NOMO-1 (cell line): Measurements from ENCODE around the gene ZFP36L1.
A peak's percentile ranks its signal among the peaks of the same experiment; 100 is the strongest.
"Not testable (repeated sequence)": the region's sequence is repeated elsewhere in the genome, so short reads cannot be mapped to it uniquely, and the experiment has no call there.

Source experiments
- DNase-seq, 2 experiments: peaks; one replicate each; lab custom pipeline; 2025; ENCODE audit not compliant: unreplicated experiment in 2 of 2; lab: John Stamatoyannopoulos, UW

ZFP36L1 gene

DNA sequence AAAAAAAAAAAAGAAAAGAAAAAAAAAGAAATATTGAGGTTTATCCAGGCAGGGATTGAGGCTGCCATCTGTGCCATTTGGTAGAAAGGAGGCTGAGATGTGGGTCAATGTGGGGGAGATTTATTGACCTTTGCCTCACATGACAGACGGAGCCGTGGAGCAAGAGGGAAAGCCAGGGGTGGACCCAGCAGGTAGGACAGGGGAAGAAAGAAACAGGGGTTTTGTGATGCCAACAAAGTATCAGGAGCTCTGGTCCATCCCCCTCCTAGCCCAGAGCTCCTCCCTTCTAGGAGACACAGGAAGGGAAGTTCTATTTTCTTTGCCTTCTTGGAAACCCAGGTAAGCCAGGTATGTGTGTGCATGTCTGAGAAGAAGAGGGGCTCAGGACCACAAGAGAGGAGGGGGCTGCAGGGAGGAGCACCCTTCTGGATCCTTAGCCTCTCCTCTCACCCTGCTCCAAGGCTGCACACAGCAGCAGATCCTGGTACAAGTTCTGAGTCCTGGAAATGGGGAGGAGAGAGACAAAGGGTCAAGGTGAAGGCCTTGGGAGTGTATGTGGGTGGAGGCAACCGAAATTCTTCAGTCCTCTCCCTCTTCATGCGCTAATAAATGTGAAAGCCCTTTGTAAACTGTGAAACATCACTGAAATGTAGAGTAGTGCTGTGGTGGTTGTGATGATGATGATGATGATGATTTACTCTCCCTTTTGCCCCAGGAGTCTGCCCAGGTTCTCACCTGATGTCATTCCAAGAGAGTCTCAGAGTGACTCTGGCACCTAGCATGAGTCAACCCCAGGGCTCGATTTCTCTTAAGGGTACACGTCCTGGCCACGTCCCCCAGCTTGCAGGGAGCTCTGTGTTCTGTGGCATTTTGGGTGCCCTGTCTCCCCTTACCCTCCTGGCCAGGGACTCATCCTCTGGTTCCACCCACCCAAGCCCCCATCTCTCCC lies 26.3 kb downstream of the ZFP36L1 start:
- no peak for DNase-seq

DNA sequence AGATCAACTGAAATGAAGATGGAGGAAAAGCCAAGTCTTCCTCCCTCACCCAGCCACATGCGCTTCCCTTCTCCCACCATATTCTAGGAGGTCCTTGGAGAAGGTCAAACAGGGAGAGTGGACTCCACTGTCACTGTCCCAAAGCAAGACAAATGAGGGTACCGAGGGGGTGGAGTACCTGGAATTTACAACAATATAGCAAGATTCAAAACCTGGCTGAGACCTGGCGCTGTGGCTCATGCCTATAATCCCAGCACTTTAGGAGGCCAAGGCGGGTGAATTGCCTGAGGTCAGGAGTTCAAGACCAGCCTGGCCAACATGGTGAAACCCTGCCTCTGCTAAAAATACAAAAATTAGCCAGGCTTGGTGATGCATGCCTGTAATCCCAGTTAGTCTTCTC lies 29.0 kb downstream of the ZFP36L1 start:
- DNase-seq, result not testable (repeated sequence)

DNA sequence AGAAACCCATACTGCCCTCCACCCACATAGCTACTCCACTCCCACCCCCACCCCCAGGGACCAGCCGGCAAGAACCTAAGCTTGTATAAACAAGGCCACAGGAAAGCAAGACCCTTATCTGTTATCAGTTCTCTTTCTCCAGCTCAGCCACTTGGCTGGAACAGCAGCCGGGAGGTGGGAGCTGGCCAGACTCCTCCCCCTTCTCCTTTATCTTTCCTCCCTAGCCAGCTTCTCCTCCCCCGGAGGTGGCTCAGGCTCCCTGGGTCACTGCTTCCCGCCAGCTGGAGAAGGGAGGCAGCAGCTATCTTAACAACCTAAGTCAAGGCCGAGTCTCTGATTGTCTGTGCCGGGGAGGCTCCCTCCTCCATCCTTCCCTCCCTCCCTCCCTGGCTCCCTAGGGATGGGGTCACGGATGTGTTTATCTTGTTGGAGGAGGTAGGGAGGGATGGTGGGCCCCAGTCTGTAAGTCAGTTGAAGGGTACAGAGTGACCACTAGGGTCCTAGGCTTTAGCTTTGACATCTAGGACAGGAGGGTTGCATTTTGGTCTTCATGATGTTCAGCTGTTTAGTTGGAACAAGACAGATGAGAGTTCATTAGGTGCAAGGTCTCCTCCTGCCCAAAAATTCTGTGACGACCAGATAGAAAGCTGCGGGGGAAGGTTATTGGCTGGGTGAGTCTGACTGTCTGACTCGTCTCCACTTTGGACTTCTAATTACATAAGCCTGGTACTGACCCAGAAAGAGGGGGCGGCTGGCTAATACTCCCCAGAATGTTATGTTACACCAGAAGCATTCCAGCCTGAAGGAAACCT lies 29.7 kb downstream of the ZFP36L1 start:
- DNase-seq, result no peak

DNA sequence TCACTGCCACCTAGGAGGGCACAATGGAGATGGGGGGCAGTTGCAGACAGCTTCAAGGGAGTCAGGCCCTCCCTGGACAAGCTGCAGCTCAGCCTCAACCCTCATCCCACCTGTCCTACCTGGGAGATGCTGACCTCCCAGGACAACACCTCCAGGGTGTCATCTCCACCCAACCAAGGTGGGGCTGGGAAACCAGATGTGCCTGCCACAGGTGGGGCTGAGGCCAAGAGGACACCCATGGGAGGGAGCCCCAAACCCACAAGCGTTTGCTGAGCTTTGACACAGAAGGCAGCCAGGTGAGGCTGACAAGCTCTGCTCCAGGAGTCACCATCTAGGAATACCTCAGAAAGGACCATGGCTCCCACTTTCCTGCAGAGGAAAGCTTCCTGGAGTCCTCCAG lies 31.5 kb downstream of the ZFP36L1 start:
- DNase-seq, result no peak

DNA sequence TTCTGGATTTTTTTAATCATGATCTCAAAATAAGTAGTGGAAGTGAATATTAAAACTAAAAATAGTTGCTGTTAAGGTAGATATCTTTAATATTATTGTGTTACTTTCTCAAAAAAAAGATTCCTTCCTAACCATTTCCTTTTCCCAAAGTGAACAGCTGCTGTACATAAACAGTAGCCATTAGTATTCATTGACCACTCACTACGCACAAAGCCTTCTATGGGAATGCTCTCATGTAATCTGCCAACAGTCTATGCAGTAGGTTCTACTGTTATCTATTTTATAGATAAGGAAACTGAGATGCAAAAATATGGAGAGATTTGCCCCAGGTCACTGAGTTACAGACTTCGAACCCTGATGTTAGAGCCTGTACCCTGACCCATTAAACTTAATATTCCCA lies 32.1 kb downstream of the ZFP36L1 start:
- no peak for DNase-seq

DNA sequence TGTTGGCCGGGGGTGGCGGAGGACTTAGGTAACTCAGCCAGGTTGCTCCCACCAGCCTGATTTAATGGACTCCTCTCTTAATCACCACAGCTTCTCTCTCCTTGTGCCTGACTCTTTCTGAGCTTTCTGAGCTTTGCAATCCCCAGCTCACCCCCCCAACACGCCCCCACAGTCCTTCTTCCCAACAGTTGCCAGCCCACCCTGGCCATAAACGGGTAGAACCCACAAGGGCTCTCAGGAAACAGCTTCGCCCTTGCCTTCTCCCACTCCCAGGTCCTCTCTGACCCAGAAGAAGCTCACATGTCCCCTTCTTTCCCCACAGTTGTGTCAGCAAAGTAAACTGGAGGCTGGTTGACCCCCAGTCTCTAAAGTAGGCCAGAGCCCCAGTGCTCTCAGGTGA lies 32.9 kb downstream of the ZFP36L1 start:
- no peak for DNase-seq

DNA sequence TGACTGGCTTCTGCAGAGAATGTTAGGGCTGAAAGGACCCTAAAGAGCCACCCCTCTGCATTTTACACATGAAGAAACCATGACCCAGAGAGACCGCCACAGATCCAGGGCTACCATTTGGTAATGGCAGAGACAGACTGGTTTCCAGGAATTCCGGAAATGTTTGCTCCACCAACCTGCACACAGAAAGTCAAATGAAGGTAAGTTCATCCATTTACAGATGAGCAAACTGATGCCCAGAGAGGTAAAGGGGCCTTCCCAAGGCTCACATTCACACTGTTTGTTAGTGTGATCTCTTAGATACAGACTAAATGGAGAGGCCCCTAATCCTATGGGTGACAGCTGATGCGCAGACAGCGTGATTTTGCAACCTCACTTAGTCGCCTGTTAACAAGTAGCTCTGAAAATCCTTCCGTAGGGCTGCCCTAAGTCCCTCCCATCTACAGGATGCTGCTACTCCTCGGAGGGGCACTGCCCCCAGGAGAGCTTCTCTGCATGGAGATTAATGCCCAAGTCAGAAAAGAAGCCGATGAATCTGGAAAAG lies 33.8 kb downstream of the ZFP36L1 start:
- DNase-seq, result peak in 1 of 2 experiments; percentile 17

DNA sequence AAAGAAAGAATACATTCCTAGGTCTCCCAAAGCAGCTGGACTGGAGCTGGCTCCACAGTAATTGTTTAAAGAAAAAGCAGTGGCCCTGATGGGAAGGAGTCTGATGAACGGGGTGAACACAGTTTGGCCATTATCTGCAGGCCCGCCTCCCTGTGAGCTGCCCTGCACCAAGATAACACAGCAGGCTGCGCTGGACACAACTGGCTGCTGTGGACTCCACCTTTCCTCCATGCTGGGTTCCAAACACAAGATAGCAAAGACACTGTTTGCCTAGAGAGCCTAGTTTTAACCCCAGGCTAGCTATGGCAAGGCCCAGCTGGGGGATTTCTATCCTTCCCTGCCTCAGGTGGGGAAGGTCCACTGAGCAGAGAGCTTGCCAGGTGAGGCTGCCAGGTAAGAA lies 34.6 kb downstream of the ZFP36L1 start:
- no peak for DNase-seq

DNA sequence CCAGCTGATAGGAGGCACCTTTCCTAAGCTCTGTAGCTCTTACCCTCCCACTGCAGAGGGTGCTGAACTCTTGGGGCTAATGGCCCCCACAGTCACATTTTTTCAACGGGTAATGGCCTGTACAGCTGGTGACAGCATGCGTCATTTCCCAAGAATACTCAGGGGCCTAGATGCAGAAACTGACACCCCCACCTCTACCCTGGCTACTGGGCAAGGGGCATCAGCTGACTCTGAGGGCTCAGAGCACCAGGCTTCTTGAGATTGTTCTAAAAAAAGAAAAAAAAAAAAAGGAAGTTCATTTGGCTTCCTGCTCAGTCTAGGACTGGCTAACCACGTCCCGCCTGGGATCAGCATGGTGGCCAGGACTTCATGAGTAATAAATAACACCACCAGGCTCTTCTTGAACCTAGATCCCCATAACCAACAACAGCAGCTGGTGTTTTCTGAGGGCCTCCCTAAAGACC lies 35.2 kb downstream of the ZFP36L1 start:
- peak; percentile 82 to 87 for DNase-seq

DNA sequence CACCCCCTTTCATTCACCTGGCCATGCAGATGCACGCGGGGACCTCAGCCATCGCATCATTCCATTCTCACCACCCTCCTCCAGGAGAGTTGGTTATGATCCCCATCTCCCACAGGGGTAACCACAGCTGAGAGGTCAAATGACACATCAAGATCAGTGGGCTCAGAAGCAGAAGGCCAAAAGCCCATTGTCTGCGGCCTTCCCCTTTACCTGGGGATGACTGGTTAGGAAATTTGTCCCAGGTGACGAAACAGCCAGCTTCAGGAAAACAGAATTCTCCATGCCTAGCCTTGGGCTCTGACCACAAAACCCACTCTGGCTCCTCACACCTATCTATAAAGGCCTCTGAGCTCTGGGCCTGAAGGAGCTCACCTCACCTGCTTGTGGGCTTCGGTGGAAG lies 36.1 kb downstream of the ZFP36L1 start:
- DNase-seq, result no peak

DNA sequence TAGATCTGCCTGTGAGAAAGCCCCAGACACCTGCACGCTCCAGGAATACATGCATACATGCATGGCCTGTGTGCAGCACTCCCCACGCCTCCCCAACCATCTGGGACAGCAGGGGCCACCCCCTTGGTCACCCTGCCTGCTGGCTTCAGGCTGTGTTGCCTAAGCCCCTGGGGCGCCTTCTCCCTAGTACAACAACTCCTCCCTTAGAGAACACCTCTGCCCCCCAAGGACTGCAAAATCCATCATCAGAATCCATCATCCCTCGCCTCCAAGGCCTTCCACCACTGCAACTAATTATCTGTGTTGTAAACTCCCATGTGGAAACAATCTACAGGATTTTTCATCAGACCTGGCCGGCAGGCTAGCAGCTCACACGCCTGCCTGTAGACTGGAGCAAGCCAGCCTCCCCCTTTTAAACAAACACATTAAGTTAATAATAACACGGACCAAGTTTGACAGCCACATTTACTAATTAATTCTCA lies 36.8 kb downstream of the ZFP36L1 start:
- no peak for DNase-seq

DNA sequence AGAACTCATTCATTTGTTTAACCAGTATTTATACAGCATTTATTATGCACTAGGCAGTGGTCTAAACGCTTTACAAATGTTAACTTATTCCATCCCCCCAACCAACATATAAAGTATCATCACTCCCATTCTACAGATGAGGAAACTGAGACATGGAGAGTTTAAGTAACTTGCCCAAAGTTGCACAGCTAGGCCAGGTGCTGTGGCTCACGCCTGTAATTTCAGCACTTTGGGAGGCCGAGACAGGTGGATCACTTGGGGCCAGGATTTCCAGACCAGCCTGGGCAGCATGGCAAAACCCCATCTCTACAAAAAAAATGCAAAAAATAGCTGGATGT lies 37.9 kb downstream of the ZFP36L1 start:
- no peak for DNase-seq

DNA sequence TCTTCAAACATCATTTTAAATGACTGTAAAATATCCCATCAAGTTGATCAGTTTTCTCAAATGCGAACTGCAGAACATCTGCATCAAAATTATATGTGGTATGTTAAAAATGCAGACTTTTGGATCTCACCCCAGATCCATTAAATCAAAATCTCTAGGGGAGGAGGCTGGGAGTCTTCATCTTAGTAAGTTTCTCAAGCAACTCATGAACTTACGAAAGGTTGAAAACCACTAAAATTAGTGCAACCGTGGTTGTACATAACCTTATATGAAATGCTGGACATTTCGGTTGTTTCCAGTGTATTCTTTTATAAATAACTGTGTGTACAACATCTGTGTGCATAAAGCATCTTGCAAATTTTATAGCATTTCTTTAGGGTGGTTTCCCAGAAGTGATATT lies 39.2 kb downstream of the ZFP36L1 start:
- peak in 1 of 2 experiments; percentile 13 for DNase-seq

DNA sequence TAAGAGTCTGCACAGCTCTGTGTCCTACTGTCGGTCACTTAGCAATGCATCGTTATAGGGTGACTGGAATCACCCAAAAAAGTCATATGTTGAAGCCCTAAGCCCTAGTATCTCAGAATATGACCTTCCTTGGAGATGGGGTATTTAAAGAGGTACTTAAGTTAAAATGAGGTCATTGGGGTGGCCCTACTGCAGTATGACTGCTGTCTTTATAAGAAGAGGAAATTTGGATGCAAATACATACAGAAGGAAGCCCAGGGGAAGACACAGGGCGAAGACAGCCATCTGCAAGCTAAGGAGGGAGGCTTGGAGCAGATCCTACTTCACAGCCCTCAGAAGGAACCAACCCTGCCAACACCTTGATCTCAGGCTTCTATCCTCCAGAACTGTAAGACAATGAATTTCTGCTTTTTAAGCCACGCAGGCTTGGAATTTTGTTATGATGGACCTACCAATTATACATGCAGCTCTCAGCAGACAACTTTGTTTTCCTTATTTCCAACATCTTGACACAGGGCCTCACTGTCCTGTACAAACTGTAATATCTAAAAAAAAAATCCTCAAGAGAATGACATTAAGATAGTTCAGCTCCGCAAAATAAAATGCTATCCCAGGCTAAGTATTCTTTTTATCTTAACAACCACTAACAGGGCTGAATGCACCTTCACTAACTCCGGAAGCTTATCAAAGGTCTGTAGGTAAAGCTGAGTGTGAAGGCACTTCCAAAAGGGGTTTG lies 40.4 kb downstream of the ZFP36L1 start:
- no peak for DNase-seq

DNA sequence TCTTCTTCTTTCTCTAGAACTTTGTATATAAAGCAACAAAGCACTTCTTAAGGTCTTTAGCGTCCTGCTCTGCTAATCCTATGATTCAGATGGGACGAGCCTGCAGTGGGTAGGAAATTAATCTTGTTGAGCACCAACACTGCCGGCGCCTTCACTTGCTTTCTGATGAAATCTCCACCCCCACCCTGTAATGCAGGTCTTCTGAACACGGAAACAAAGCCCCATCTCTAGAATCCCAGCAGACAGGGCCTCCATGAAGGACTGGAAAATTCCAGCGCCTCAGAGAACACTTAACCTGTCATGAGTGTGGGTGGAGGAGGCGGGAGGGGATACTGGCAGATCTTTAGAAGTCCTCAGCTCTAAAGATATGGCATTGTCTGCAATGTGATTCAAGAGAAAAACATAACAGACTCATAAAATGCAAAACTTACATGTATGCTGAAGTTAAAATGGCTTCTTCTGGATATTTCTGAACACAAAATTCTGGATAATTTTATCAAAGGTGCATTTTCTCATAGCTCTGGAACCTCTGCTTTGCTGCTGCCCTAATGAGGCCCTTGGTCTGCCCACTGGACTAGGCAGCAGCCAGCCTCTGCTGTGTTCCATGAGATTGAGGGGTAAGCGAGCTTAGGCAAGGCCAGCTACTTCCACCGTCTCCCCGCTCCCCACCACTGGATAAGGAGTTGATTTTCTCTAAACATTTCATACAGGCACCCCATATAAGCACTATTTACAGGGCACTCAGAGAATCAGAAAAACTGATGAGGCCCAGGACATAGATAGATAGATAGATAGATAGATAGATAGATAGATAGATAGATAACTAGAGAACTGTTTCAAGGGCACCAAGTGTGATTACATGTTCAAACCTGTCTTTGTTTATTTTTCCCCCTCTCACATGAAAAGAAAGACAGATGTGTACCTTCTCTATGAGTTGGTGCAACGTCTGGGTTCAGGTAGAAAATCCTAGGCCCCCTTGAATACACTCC lies 43.1 kb downstream of the ZFP36L1 start:
- DNase-seq, result no peak

DNA sequence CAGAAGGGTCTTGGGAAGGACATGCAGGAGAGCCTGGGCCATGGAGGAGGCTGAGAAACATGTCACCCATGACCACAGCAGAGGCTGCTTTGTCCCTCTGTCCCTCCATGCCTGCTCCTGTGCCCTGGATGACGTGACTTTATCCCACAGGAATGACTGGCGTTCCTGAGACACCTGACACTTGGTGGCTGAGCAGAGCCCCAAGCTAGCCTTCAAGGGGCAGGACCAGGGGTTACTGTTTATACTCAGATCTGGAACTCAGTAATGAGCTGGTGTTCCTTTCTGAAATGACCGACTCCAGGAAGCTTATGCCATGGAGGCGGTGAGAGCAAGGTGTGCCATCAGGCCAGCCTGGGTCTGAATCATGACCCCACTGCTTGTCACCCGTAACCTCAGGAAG lies 44.2 kb downstream of the ZFP36L1 start:
- no peak for DNase-seq

DNA sequence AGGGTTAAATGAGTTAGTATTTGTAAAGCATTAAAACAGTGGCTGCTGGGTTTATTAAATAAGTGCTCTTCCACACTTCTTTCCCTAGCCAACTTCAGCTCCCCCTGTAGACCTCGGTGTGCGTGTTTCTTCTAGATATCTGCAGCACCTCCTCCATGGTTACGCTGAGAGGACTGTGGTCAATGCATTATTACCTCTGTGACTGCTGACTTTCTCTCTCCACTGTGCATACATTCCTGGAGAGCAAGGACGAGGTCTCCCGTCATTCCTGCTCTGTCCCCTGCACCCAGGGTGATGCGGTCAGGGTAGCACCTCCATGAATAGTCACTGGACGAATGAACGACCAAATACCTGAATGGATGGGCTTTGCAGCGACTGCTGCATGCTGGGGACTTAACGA lies 44.6 kb downstream of the ZFP36L1 start:
- DNase-seq, result no peak

DNA sequence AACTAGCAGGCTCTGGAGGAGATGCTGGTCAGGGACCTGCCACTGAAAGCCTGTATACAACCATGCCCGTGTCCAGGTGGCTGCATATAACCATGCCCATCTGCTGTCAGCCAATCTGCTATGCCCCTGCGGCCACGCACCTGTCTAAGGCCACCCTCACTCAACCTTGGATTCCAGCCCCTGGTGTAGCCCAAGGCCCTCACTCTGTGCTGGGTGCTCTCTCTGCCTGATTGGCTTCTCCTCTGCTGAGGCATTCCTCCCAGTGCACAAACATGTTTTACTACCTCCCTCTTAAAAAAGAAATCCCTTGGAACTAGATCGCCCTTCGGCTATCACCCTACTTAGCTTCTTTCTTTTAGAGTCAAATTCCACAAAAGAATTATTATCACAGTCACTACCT lies 45.5 kb downstream of the ZFP36L1 start:
- DNase-seq, result no peak

DNA sequence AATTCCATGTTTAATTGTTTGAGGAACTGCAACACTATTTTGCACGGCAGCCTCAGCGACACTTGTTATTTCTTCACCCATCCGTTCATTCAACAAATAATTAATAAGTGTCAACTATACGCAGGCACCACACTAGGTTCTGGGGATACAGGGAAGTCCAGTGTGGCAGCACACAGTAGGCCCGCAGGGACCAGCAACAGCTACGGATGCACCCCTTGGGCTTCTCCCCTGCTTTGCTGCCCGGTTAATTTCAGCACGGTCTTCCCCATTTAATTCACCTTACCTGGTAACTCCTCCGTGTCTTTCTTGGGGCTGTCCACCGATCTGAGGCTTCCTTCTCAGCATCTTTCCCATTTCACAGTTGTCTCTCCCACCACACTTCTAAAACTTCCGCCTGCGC lies 48.3 kb downstream of the ZFP36L1 start:
- no peak for DNase-seq
